GM19193 (cell line): ENCODE measurements around the gene CALR3.

Experiments
- POLR2A ChIP-seq: IDR thresholded peaks from 4 replicates; pipeline ENCODE4 v1.6.1; 2011; ENCODE audit not compliant: insufficient read depth, insufficient read length; ENCODE audit errors: extremely low read depth

Gene CALR3

DNA sequence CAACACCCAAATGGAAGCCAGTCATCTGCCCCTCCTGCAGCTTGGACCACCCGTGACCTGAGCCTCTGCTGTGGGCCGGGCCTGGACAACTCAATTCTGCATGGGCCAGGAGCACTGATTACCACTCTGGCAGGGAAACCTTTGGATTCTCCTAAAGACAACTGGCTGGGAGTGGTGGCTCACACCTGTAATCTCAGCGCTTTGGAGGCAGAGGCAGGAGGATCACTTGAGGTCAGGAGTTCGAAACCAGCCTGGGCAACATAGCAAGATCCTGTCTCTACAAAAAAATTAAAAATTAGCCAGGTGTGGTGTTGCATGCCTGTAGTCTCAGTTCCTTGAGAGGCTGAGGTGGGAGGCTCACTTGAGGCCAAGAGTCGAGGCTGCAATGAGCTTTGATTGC is 30.7 kb downstream of the CALR3 start:
- no peak for TF ChIP-seq POLR2A

DNA sequence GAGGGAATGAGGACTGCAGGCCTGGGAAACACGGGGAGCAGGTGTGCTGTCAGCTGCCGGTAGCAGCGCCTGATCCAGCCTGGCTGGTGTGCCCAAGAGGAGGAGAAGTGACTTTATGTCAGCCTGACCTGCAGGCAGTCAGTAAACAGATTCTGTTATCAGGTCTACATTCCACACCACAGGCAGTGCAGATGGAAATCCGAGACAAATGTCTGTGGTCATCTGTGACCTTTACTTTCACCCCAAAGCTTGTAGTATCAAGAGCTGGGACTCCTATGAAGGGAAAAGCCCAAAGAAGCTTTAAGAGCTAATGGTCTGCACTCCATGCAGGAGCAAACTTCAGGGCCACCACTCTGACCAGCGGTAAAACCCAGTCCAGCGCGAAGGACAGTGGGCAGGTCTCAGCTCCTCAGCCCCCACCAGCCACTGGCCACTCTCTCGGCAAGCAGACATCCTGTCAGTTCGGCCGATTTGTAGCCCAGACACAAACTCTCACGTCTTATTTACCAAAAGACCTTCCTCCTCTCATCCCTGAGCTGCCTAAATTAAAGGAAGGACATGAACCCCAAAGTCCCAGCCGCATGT is 31.9 kb downstream of the CALR3 start:
- no peak for TF ChIP-seq POLR2A

DNA sequence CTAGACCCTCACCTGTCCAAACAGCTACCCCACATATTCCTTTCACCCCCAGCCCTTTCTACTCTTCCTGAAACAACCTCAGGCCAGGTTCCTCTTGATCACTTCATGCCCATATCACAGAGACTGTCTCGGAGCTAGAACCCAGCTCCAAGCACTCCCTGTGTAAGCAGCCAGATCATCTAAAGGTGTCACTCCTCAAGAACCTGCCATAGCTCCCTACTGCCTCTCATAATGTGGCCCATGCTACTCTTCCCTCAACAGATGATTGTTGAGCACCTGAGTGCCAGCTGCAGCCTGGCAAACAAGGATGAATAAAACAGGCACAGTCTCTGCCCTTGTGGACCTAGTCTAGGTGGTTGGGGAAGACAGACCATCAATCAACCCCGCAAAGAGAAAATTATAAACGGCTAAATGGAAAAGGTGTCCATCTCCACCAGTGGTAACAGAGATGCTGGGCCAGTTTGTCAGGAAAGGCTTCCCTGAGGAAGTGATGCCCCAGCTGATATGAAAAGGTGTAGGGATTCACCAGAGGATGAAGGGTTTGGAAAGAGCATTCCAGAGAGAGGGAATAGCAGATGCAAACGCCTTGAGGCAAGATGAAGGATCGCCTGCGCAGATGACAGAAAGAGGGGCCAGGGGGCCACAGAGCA is 32.5 kb downstream of the CALR3 start:
- no peak for TF ChIP-seq POLR2A

DNA sequence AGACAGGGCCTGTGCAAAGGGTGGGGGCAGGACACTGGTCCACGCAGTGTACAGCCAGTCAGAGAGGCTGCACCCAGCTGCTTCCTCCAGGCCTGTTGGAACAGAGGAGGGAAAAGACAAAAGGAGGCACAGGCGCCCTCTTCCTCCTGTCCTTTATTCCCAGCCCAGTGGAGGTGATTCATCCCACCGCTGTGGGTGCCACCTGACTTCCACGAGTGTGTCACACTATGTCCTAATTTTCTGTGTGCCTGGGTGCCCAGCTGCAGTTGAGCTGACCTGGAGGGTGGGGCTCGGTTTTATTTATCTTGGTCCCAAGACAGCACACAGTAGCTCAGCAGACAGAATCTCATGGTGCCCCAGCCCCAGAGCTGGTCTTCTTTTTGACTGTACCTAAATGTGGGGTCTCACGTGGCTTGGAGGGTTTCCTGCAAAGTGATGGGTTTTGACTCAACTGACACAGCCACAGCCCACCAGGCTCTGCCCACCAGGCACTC is 33.2 kb downstream of the CALR3 start:
- TF ChIP-seq POLR2A = no peak

DNA sequence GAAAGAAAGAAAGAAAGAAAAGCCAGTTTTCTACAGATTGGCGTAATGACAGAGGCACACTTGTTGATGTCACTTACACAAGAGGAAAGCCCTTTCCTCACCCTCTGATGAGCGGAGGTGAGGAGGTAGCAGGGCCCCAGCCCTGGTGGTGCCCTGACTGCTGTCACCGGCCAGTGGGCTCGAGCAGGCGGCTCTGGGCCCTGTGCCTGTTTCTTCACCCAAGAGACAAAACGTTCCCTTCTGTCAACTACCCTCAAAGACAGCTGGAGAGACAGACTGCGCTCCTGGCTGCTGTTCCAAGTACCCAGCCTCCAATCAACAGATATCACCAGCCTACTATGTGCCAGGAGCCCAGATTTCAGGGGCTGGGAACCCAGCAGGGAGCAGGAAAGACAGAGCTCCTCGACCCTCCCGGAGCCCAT is 34.3 kb downstream of the CALR3 start:
- TF ChIP-seq POLR2A = no peak

DNA sequence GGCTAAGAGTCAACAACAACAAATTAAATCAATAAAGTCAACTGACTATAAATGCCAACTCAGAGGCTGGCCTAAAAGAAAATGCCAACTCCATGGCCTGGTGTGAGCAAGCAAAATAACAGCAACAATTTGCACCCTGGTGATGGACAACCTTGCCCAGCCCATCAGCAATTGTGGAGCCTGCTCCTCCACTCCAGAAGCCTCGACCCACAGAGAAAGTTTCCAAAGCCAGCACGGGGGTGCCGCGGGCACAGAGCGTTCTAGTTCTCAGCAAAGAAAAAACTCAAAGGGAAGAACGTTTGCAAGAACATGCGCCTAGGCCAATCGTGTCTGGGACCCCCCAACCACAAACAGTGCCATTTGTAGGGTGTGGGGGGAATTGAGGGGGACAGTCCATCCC is 35.5 kb downstream of the CALR3 start:
- no peak for TF ChIP-seq POLR2A

DNA sequence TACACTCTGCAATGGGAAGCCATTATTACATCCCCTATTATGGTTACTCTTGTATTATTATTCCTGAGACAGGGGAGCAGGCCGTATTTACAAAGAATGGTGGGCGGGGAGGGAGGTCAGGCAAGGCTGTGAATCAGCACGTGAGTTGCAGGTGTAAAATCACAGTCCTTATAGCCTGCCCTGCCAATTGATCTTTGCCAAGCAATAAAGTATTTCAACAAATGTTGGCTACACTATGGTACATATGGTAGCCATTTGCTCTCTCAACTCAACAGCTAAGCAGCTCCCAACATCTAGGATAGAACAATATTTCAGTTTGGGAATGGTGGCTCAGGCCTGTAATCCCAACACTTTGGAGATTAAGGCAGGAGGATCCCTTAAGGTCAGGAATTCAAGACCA is 36.3 kb downstream of the CALR3 start:
- no peak for TF ChIP-seq POLR2A

DNA sequence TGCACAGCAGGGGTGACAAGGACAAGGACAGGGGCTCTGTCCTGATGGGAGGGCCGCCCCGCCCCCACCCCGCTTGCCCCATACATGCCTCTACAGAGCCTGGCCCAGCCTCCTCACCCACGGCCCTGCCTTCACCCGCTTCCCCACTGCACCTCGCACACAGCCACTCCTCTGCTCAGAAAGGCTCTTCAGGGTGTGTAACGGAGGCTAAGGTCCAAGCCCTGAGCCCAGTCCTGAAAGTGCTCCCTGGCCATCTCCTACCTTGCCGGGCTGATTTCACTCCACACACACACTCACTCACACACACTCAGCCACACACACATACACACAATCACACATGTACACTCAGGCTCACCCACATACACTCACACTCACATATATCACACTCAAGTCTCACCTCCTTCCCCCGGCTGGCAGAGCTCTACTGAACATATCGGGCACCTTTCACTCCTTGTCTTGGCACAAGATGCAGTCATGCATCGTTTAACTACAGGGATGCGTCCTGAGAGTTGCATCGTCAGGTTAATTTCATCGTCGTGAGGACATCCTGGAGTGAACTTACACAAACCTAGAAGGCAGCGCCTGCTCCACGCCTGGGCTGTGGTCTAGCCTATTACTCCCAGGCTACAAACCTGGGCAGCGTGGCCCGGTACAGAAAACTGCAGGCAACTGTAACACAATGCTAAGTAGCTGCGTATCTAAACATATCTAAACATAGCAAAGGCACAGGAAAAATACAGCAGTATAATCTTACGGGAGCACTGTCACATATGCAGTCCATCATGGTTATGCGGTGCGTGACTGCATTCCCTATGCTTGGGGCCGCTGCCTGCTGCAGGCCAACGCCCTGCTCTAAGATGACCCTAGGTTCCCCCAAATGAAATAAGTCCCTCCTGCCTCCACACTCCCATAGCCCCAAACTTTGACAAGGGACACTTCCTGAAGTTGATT is 37.3 kb downstream of the CALR3 start:
- no peak for TF ChIP-seq POLR2A

DNA sequence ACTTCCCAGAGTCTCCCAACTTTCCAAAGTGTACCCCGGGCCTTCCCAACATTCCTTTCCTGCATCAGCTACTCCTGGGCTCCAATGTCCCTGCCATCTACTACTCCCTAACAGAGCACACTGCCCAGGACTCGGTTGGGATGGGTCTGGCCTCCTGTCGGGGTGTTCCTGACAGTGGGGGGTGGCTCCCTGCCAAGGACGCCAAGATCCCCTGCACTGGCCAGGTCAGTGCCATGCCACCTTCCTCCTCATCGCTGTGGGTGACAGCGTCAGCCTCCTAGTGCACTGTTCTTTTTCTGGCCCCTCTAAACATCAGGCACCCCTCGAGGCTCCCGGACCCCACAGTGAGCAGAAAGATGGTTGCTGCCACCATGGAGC is 38.0 kb downstream of the CALR3 start:
- no peak for TF ChIP-seq POLR2A

DNA sequence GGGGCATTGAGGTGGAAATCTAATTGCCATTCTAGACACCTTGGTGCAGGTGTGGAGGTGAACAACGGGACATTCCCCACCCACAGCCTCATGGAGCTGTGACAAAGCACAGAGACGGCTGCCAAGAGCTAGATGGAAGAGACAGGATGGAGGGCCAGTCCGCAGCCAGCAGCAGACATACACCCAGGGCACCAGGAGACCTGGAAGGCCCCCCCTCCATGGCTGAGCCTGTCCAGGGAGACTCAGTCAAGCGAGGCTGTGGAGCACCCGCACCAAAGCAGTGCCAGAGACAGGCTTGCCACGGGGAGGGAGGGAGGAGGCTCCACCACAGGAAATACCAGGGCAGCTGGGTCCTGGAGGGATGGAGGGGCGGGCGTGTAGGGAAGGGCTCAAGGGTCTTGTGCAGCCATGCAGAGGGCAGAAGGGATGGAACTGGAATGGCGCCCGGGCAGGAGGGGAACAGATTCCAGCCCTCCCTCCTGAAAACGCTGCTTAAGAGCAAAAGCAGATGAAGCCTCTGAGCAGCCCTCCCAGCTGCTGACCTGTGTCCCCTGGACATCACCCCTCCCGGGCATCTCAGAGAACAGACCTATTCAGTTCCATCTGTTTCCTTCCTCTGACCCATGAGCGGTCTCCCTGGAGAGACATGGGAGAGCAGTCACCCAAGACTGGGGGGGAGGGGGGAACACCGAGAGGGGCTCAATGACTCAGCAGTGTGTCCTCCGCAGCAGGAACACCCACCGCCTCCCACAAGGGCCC is 38.6 kb downstream of the CALR3 start:
- TF ChIP-seq POLR2A = no peak

DNA sequence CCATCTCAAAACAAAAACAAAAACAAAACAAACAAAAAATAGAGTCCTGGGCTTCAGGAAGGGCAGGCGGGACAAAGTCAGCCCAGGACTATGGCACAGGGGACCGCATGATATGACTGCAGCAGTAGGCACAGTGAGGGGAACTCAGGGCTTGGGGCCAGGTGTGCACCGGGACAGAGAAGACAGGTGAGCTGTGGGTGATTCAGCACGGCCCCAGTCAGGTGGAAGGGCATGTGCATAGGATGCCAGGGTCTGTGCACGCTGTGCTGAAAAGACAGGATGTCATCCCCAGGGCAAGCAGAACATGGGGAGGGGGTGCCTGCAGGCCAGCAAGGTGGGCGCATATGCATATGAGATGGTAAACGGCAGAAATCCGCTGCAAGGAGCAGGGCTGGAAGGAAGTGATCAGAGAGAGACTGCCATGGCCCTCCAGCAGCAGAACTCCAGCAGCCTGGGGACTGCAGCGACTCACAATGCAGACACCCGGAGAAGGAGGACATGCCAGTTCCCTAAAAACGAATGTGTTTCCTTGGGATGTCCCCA is 39.2 kb downstream of the CALR3 start:
- TF ChIP-seq POLR2A = no peak

DNA sequence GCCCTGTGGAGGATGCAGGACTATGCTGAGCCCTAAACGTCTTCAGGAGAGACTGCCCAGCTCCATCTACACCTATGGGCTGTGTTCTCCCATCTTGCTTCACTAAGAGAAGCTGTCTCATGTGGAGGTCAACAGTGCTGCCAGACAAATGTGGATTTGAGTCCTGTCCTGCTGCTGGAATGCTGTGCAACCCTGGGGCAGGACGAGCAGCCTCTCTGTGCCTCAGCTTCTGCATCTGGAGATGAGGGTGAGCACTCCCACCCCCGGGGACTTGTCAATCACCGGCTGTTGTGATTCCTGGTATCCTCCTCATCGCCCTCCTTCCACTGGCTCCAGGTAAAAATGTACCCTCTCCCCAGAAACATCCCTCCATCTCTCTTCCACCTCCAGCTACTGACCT is 40.5 kb downstream of the CALR3 start:
- no peak for TF ChIP-seq POLR2A

DNA sequence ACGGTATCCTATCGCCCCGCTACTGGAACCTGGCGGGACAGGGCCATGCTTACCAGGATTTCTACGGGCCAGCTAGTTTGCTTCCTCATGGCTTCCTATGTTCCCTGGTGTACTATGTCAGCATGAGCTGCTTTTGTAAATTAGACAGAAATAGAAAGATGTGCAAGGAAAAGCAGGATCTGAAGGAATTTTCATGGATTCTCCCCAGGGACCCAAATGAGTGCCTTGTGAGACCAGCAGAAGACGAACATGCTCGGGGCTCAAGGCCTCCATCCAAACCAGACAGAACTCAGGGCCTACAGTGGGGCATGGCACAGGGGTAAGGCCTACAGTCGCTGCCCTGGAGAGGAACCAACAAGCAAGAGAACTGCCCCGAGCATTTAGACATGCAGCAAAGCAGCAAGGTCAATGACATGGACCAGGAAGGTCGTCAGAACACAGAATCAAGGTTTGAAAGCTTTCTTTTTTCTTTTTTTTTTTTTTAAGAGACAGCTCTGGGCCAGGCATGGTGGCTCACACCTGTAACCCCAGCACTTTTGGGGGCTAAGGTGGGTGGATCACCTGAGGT is 41.5 kb downstream of the CALR3 start:
- TF ChIP-seq POLR2A = no peak

DNA sequence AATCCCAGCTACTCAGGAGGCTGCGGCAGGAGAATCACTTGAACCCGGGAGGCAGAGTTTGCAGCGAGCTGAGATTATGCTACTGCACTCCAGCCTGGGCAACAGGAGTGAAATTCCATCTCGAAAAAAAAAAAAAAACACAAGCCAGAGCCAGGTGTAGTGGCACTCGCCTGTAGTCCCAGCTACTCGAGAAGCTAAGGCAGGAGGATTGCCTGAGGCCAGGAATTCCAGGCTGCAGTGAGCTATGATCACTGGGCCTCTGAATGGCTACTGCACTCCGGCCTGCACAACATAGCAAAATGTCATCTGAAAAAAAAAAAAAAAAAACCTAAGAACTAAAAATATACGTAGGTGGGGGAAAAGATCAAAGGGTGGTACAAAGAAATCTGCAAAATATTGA is 43.6 kb downstream of the CALR3 start:
- no peak for TF ChIP-seq POLR2A
